ENCODE measurements around the gene HSPD1.

GRCh38 chr2:197498937-197499593 lies 575 bp downstream of the HSPD1 start:
- no peak for TF ChIP-seq CTCF (IDR thresholded peaks at IDR 0.05)
- no peak for TF ChIP-seq POLR2A (IDR thresholded peaks at IDR 0.05)
- no peak for TF ChIP-seq POLR2AphosphoS5 (IDR thresholded peaks at IDR 0.05)

Data from gastroesophageal sphincter (tissue), 3 donors.